Trophoblast cell (in vitro differentiated cells and primary cell): Measurements from ENCODE around the gene CDCP1.

Experiments used
- DNase-seq, 2 donors: peaks; one replicate each; pipeline ENCODE4 v3.0.0-alpha.2; 2016
- H2AFZ ChIP-seq: 2 replicates; pipeline ENCODE4 v1.6.1; 2013; ENCODE audit warnings: low read length, moderate library complexity, mild to moderate bottlenecking; ENCODE audit not compliant: insufficient read depth, poor library complexity
- H2AK5ac ChIP-seq: 2 replicates; pipeline ENCODE4 v1.6.1; 2013; ENCODE audit warnings: mild to moderate bottlenecking, low read length
- H2BK120ac ChIP-seq: 2 replicates; pipeline ENCODE4 v1.6.1; 2013; ENCODE audit warnings: low read length, mild to moderate bottlenecking, moderate library complexity; ENCODE audit not compliant: insufficient read depth, poor library complexity
- H2BK12ac ChIP-seq: 2 replicates; pipeline ENCODE4 v1.6.1; 2013; ENCODE audit warnings: mild to moderate bottlenecking, low read length, moderate library complexity
- H2BK5ac ChIP-seq: 2 replicates; pipeline ENCODE4 v1.6.1; 2013; ENCODE audit warnings: low read length, low read depth, moderate library complexity, mild to moderate bottlenecking; ENCODE audit not compliant: poor library complexity
- H3K14ac ChIP-seq: 2 replicates; pipeline ENCODE4 v1.6.1; 2013; ENCODE audit warnings: mild to moderate bottlenecking, low read length
- H3K18ac ChIP-seq: 2 replicates; pipeline ENCODE4 v1.6.1; 2013; ENCODE audit warnings: mild to moderate bottlenecking, low read length
- H3K23ac ChIP-seq: 2 replicates; pipeline ENCODE4 v1.6.1; 2013; ENCODE audit warnings: low read length
- H3K27ac ChIP-seq: 2 replicates; pipeline ENCODE4 v1.5.1; 2013; ENCODE audit warnings: low read depth, mild to moderate bottlenecking, inconsistent platforms, low read length, moderate library complexity
- H3K27me3 ChIP-seq: 2 replicates; pipeline ENCODE4 v1.6.1; 2013; ENCODE audit warnings: inconsistent platforms, mild to moderate bottlenecking, low read length, moderate library complexity; ENCODE audit not compliant: insufficient read depth
- H3K36me3 ChIP-seq, 2 experiments: 1 replicate in 1 of 2; 2 replicates in 1 of 2; pipeline ENCODE4 v1.6.1; 2013; ENCODE audit warnings: low read length in 2 of 2, mild to moderate bottlenecking in 2 of 2, moderate library complexity in 1 of 2; ENCODE audit not compliant: insufficient read depth in 2 of 2, control insufficient read depth in 1 of 2
- H3K4ac ChIP-seq: 2 replicates; pipeline ENCODE4 v1.6.1; 2013; ENCODE audit warnings: low read depth, mild to moderate bottlenecking, low read length, moderate library complexity
- H3K4me1 ChIP-seq, 2 experiments: 1 replicate in 1 of 2; 2 replicates in 1 of 2; pipeline ENCODE4 v1.6.1; 2013; ENCODE audit warnings: low read length in 2 of 2, mild to moderate bottlenecking in 2 of 2, moderate library complexity in 1 of 2; ENCODE audit not compliant: insufficient read depth in 2 of 2, control insufficient read depth in 1 of 2
- H3K4me2 ChIP-seq: 2 replicates; pipeline ENCODE4 v1.6.1; 2013; ENCODE audit warnings: inconsistent platforms, mild to moderate bottlenecking, low read length, moderate library complexity
- H3K4me3 ChIP-seq: 2 replicates; pipeline ENCODE4 v1.5.1; 2013; ENCODE audit warnings: mild to moderate bottlenecking, low read depth, low read length, inconsistent platforms
- H3K79me1 ChIP-seq: one replicate; pipeline ENCODE4 v1.6.1; 2013; ENCODE audit warnings: low read length
- H3K79me2 ChIP-seq: 2 replicates; pipeline ENCODE4 v1.6.1; 2013; ENCODE audit warnings: low read length, mild to moderate bottlenecking; ENCODE audit not compliant: control insufficient read depth, insufficient read depth, poor library complexity
- H3K9ac ChIP-seq: 2 replicates; pipeline ENCODE4 v1.6.1; 2013; ENCODE audit warnings: mild to moderate bottlenecking, low read length
- H3K9me3 ChIP-seq: 2 replicates; pipeline ENCODE4 v1.6.1; 2013; ENCODE audit warnings: low read depth, mild to moderate bottlenecking, control low read depth, inconsistent platforms, low read length; ENCODE audit not compliant: insufficient read depth
- H4K12ac ChIP-seq: 2 replicates; pipeline ENCODE4 v1.6.1; 2013; ENCODE audit warnings: low read depth, mild to moderate bottlenecking, low read length, moderate library complexity
- H4K8ac ChIP-seq: 2 replicates; pipeline ENCODE4 v1.6.1; 2013; ENCODE audit warnings: low read depth, mild to moderate bottlenecking, low read length, moderate library complexity
- H4K91ac ChIP-seq: one replicate; pipeline ENCODE4 v1.6.1; 2013; ENCODE audit warnings: low read depth, mild to moderate bottlenecking, low read length, moderate library complexity
- WGBS: extraction: QIAGEN DNeasy Blood & Tissue Kit; methylation state at CpG from one replicate; pipeline ENCODE4 v1.1.7; 2013; ENCODE audit warnings: missing lambda C conversion rate; ENCODE audit not compliant: insufficient read length, insufficient coverage; ENCODE audit errors: extremely low coverage; 5-methylcytosine and 5-hydroxymethylcytosine counted together

CDCP1 gene

GRCh38 chr3:45084361-45084760, 61.8 kb downstream of the CDCP1 start:
- Histone ChIP-seq H3K18ac (no peak overlapping the region), H3K4me1 (no peaks in the 10 kb centered on the region), H3K27ac (no peak overlapping the region), H2BK12ac (no peak overlapping the region), H3K4me3 (no peak overlapping the region), H4K8ac (no peak overlapping the region), H3K79me1 (no peaks in the 10 kb centered on the region), H3K9me3 (no peaks in the 10 kb centered on the region), H3K4me2 (no peak overlapping the region), H2AK5ac (no peak overlapping the region), H3K23ac (no peak overlapping the region), H4K91ac (no peak overlapping the region), H3K14ac (no peak overlapping the region), H4K12ac (no peak overlapping the region), H2BK120ac (no peak overlapping the region), H3K36me3 (no peaks in the 10 kb centered on the region), H3K9ac (no peak overlapping the region), H3K4ac (no peak overlapping the region), H2BK5ac (no peak overlapping the region), H3K27me3 (no peaks in the 10 kb centered on the region), H3K79me2 (no peaks in the 10 kb centered on the region), H2AFZ (no peak overlapping the region)
- no CpG with 5 or more reads among the region's 1 CpG for WGBS
- DNase-seq, result no peak

- H3K9ac ChIP-seq, result no peak overlapping the region
- H2AFZ ChIP-seq, result no peak overlapping the region
- H3K4me2 ChIP-seq, result no peak overlapping the region
- H3K23ac ChIP-seq, result no peak overlapping the region
- H2BK12ac ChIP-seq, result no peak overlapping the region
- H4K91ac ChIP-seq, result no peak overlapping the region
- no peak overlapping the region for H4K8ac ChIP-seq
- no peak overlapping the region for H2AK5ac ChIP-seq
- H3K4me1 ChIP-seq, result peaks cover 0 to 3% of the 10 kb centered on the region in 2 experiments
- no CpG with 5 or more reads among the region's 6 CpGs for WGBS
- H3K27ac ChIP-seq, result no peak overlapping the region
- no peak overlapping the region for H3K14ac ChIP-seq
- H3K18ac ChIP-seq, result no peak overlapping the region
- H3K4me3 ChIP-seq, result no peak overlapping the region
- no peak overlapping the region for H2BK120ac ChIP-seq
- no peak overlapping the region for H2BK5ac ChIP-seq
- H3K79me2 ChIP-seq, result no peaks in the 10 kb centered on the region
- no peak for DNase-seq
- H3K36me3 ChIP-seq, result no peaks in the 10 kb centered on the region
- no peak overlapping the region for H3K4ac ChIP-seq
- H3K9me3 ChIP-seq, result no peaks in the 10 kb centered on the region
- no peak overlapping the region for H4K12ac ChIP-seq
- H3K27me3 ChIP-seq, result no peaks in the 10 kb centered on the region
- H3K79me1 ChIP-seq, result no peaks in the 10 kb centered on the region
These were observed 63.2 kb downstream of the CDCP1 start for GRCh38 chr3:45083023-45083422.

GRCh38 chr3:45082142-45082538, 64.0 kb downstream of the CDCP1 start:
- no peak overlapping the region for H3K4ac ChIP-seq
- no peak overlapping the region for H4K8ac ChIP-seq
- H2AFZ ChIP-seq, result no peak overlapping the region
- no peak overlapping the region for H3K4me2 ChIP-seq
- H3K23ac ChIP-seq, result no peak overlapping the region
- no CpG with 5 or more reads among the region's 5 CpGs for WGBS
- H2BK5ac ChIP-seq, result no peak overlapping the region
- no peaks in the 10 kb centered on the region for H3K36me3 ChIP-seq
- no peak overlapping the region for H3K18ac ChIP-seq
- peaks cover 2% of the 10 kb centered on the region for H3K9me3 ChIP-seq
- H3K27ac ChIP-seq, result no peak overlapping the region
- no peak overlapping the region for H2BK120ac ChIP-seq
- no peak overlapping the region for H4K91ac ChIP-seq
- no peaks in the 10 kb centered on the region for H3K79me1 ChIP-seq
- no peak for DNase-seq
- no peaks in the 10 kb centered on the region for H3K79me2 ChIP-seq
- peaks cover 0 to 3% of the 10 kb centered on the region in 2 experiments for H3K4me1 ChIP-seq
- no peak overlapping the region for H3K14ac ChIP-seq
- H3K4me3 ChIP-seq, result no peak overlapping the region
- no peak overlapping the region for H2AK5ac ChIP-seq
- no peak overlapping the region for H4K12ac ChIP-seq
- no peak overlapping the region for H2BK12ac ChIP-seq
- no peaks in the 10 kb centered on the region for H3K27me3 ChIP-seq
- H3K9ac ChIP-seq, result no peak overlapping the region

GRCh38 chr3:45081506-45082141, 64.6 kb downstream of the CDCP1 start:
- Histone ChIP-seq H3K9me3 (peaks cover 2% of the 10 kb centered on the region), H2AK5ac (no peak overlapping the region), H3K14ac (no peak overlapping the region), H3K27me3 (no peaks in the 10 kb centered on the region), H3K4me3 (no peak overlapping the region), H3K9ac (no peak overlapping the region), H4K12ac (no peak overlapping the region), H3K4me1 (peaks cover 0 to 3% of the 10 kb centered on the region in 2 experiments), H4K8ac (no peak overlapping the region), H2BK12ac (no peak overlapping the region), H3K23ac (no peak overlapping the region), H2AFZ (no peak overlapping the region), H3K4ac (no peak overlapping the region), H3K36me3 (no peaks in the 10 kb centered on the region), H2BK5ac (no peak overlapping the region), H3K4me2 (no peak overlapping the region), H2BK120ac (no peak overlapping the region), H3K79me1 (no peaks in the 10 kb centered on the region), H3K18ac (no peak overlapping the region), H3K79me2 (no peaks in the 10 kb centered on the region), H3K27ac (no peak overlapping the region), H4K91ac (no peak overlapping the region)
- no peak for DNase-seq
- WGBS, result no CpG with 5 or more reads among the region's 2 CpGs
